Right lobe of liver (tissue), 6 donors: ENCODE measurements around the gene SNED1. TPM values are rescaled to one million over a fixed set of nuclear protein-coding genes. Genes with fewer than 3 reads are reported as not detected.

Experiments
- ATAC-seq, 4 donors: fragments of 200-7000 bp; cut with Tn5 transposase; one replicate each; pipeline ENCODE4 v1.9.1; 2020; ENCODE audit warnings: mild to moderate bottlenecking in 4 of 4, moderate library complexity in 4 of 4
- DNase-seq, 3 donors: peaks; one replicate each; pipeline ENCODE4 v3.0.0-alpha.2; 2020
- H3K27ac ChIP-seq, 3 donors: fragments of 200-600 bp; one replicate each; pipeline ENCODE4 v1.8.0; 2022
- H3K27me3 ChIP-seq, 2 donors: fragments of 200-600 bp; one replicate each; pipeline ENCODE4 v1.8.0; 2022
- H3K36me3 ChIP-seq, 4 donors: fragments of 200-600 bp; sonication (generic) in 1 of 4; one replicate each; pipeline versions ENCODE4 v1.5.1 to v1.8.0; 2017 to 2022; ENCODE audit warnings: control low read depth in 1 of 4
- H3K4me1 ChIP-seq, 4 donors: fragments of 200-600 bp; sonication (generic) in 1 of 4; one replicate each; pipeline versions ENCODE4 v1.5.1 to v1.8.0; 2017 to 2022; ENCODE audit warnings: control low read depth in 1 of 4
- H3K4me3 ChIP-seq, 3 donors: fragments of 200-600 bp; one replicate each; pipeline ENCODE4 v1.8.0; 2022
- H3K9me3 ChIP-seq, 4 donors: fragments of 200-600 bp; sonication (generic) in 1 of 4; one replicate each; pipeline versions ENCODE4 v1.5.1 to v1.8.0; 2017 to 2022; ENCODE audit warnings: control low read depth in 1 of 4
- CTCF ChIP-seq, 4 donors: fragments of 200-600 bp in 3 of 4; fragments of 450-650 bp in 1 of 4; IDR thresholded peaks; one replicate each; pipeline versions ENCODE4 v1.5.1 to v1.8.0; 2016 to 2022; ENCODE audit warnings: antibody characterized with exemption in 4 of 4, mild to moderate bottlenecking in 2 of 4
- POLR2A ChIP-seq: fragments of 450-650 bp; IDR thresholded peaks from one replicate; pipeline ENCODE4 v1.6.1; 2017; ENCODE audit warnings: antibody characterized with exemption, mild to moderate bottlenecking
- WGBS: methylation state at CpG from one replicate; pipeline ENCODE4 v1.1.6; 2018; ENCODE audit warnings: low coverage, low lambda C conversion rate; ENCODE audit not compliant: insufficient coverage; ENCODE audit errors: missing lambda C conversion rate; 5-methylcytosine and 5-hydroxymethylcytosine counted together
- intact Hi-C, 2 donors: fragments of 100-400 bp; cut with DNase I; formaldehyde crosslinking; loops; one replicate each; pipeline versions ENCODE4 v1.11.2 to v1.14.1; 2022
- total RNA-seq, 6 experiments: library from RNA; depleted of rRNA in 2 of 6; stranded (reverse); fragments of >200 nt in 2 of 6; fragmentation: NEBNext Ultra II Directional in 3 of 6; extraction: Animal tissue kit (Norgen Biotek cat#: 25700) in 3 of 6; gene quantifications; one replicate each; pipeline versions ENCODE4 v1.1.0 to v1.2.4, GENCODE V29; 2016 to 2023
- donor health status: DM: no; HTN: yes; CAD: no.
- donor health status: DM: no; HTN: no; CAD: no.
- donor health status: DM: no; HTN: no; CAD: no.
- donor health status: DM: no; HTN: yes; CAD: no.
- donor health status: DM: no; HTN: yes; CAD: no.

Gene SNED1
- total RNA-seq, 6 experiments from 2014 or later, result 7.4 to 27.8 (median 13.2) TPM

- H3K4me1 ChIP-seq, result no peaks in the 10 kb centered on the region
- intact Hi-C loops, result no loop called here
- no peaks in the 10 kb centered on the region for H3K27me3 ChIP-seq
- DNase-seq (no peak), ATAC-seq (no peak)
- 68% methylated on average over 3 of the region's 3 CpGs for WGBS
- H3K27ac ChIP-seq, result no peak overlapping the region
- no peaks in the 10 kb centered on the region for H3K36me3 ChIP-seq
- no peak for TF ChIP-seq POLR2A
- no peak for TF ChIP-seq CTCF (IDR thresholded peaks at IDR 0.05)
- no peak overlapping the region for H3K4me3 ChIP-seq
- H3K9me3 ChIP-seq, result no peaks in the 10 kb centered on the region
These were observed 47.3 kb upstream of the SNED1 start for GRCh38 chr2:240951045-240951594.

- intact Hi-C loops, result no loop called here
- ATAC-seq (no peak), DNase-seq (no peak)
- 77% methylated on average over 9 of the region's 14 CpGs for WGBS
- Histone ChIP-seq H3K27me3 (no peaks in the 10 kb centered on the region), H3K27ac (no peak overlapping the region), H3K4me1 (no peaks in the 10 kb centered on the region), H3K9me3 (no peaks in the 10 kb centered on the region), H3K36me3 (no peaks in the 10 kb centered on the region), H3K4me3 (no peak overlapping the region)
- TF ChIP-seq POLR2A (no peak), CTCF (IDR thresholded peaks at IDR 0.05) (no peak)
These were observed 45.7 kb upstream of the SNED1 start for GRCh38 chr2:240952496-240953246.

- no peaks in the 10 kb centered on the region for H3K36me3 ChIP-seq
- no peak for DNase-seq
- WGBS, result 78% methylated on average over 5 of the region's 14 CpGs
- H3K9me3 ChIP-seq, result no peaks in the 10 kb centered on the region
- no peak overlapping the region for H3K27ac ChIP-seq
- no peaks in the 10 kb centered on the region for H3K4me1 ChIP-seq
- ATAC-seq, result no peak
- intact Hi-C loops, result no loop called here
- no peak overlapping the region for H3K4me3 ChIP-seq
- TF ChIP-seq POLR2A (no peak), CTCF (IDR thresholded peaks at IDR 0.05) (no peak)
- H3K27me3 ChIP-seq, result no peaks in the 10 kb centered on the region
These were observed 44.7 kb upstream of the SNED1 start for GRCh38 chr2:240953426-240954410.

GRCh38 chr2:240954436-240955305 lies 43.7 kb upstream of the SNED1 start:
- no peaks in the 10 kb centered on the region for H3K4me1 ChIP-seq
- no peak overlapping the region for H3K27ac ChIP-seq
- H3K9me3 ChIP-seq, result no peaks in the 10 kb centered on the region
- no peaks in the 10 kb centered on the region for H3K27me3 ChIP-seq
- WGBS, result 55% methylated on average over 11 of the region's 15 CpGs
- no peaks in the 10 kb centered on the region for H3K36me3 ChIP-seq
- no peak overlapping the region for H3K4me3 ChIP-seq
- intact Hi-C loops, result no loop called here
- ATAC-seq (no peak), DNase-seq (no peak)
- no peak for TF ChIP-seq POLR2A
- TF ChIP-seq CTCF (IDR thresholded peaks at IDR 0.05), result no peak
